Heart right ventricle (tissue), 16 donors: ENCODE results near the gene UBR7. TPM values are rescaled to one million over a fixed set of nuclear protein-coding genes. Genes with fewer than 3 reads are reported as not detected.
A peak's percentile ranks its signal among the peaks of the same experiment; 100 is the strongest.

Experiments used
- ATAC-seq, 8 donors: fragments of 200-7000 bp; cut with Tn5 transposase; one replicate each; pipeline ENCODE4 v1.9.1; 2020; ENCODE audit warnings: mild to moderate bottlenecking in 8 of 8, moderate library complexity in 8 of 8, moderate number of reproducible peaks in 1 of 8
- DNase-seq, 2 donors: peaks; one replicate each; pipeline ENCODE4 v3.0.0-alpha.2; 2020
- H3K27ac ChIP-seq, 10 donors: fragments of 200-600 bp; sonication (generic) in 2 of 10; one replicate each; pipeline versions ENCODE4 v1.5.0 to v1.8.0; 2020 to 2022; ENCODE audit warnings: mild to moderate bottlenecking in 3 of 10
- H3K27me3 ChIP-seq, 7 donors: fragments of 200-600 bp; one replicate each; pipeline ENCODE4 v1.8.0; 2021 to 2022; ENCODE audit warnings: mild to moderate bottlenecking in 2 of 7
- H3K36me3 ChIP-seq, 9 donors: fragments of 200-600 bp; sonication (generic) in 1 of 9; one replicate each; pipeline versions ENCODE4 v1.5.0 to v1.8.0; 2020 to 2022; ENCODE audit warnings: mild to moderate bottlenecking in 2 of 9
- H3K4me1 ChIP-seq, 9 donors: fragments of 200-600 bp; sonication (generic) in 1 of 9; one replicate each; pipeline versions ENCODE4 v1.5.0 to v1.8.0; 2020 to 2022; ENCODE audit warnings: mild to moderate bottlenecking in 4 of 9
- H3K4me3 ChIP-seq, 10 donors: fragments of 200-600 bp; sonication (generic) in 2 of 10; one replicate each; pipeline versions ENCODE4 v1.5.0 to v1.8.0; 2020 to 2022; ENCODE audit warnings: mild to moderate bottlenecking in 7 of 10, moderate library complexity in 2 of 10
- H3K9me3 ChIP-seq, 11 donors: fragments of 200-600 bp in 10 of 11; sonication (generic) in 2 of 11; one replicate each; pipeline versions ENCODE4 v1.5.0 to v1.8.0; 2013 to 2022; ENCODE audit warnings: mild to moderate bottlenecking in 2 of 11, control low read depth in 1 of 11, moderate library complexity in 1 of 11
- CTCF ChIP-seq, 9 donors: fragments of 200-600 bp; sonication (generic) in 2 of 9; IDR thresholded peaks; one replicate each; pipeline versions ENCODE4 v1.5.0 to v1.8.0; 2021 to 2022; ENCODE audit warnings: antibody characterized with exemption in 9 of 9, mild to moderate bottlenecking in 5 of 9, moderate library complexity in 1 of 9
- WGBS, 2 donors: extraction: QIAGEN DNeasy Blood & Tissue Kit; methylation state at CpG; one replicate each; pipeline ENCODE4 v1.1.7; 2013; ENCODE audit warnings: inconsistent platforms in 1 of 2; 5-methylcytosine and 5-hydroxymethylcytosine counted together
- intact Hi-C, 10 donors: fragments of 100-400 bp; cut with DNase I; formaldehyde crosslinking; loops; one replicate each; pipeline versions ENCODE4 v1.11.1 to v1.14.2; 2022
- polyA plus RNA-seq, 2 donors: library from polyadenylated mRNA; stranded (reverse); fragments of 200-250 nt; gene quantifications; one replicate each; pipeline ENCODE4 v1.2.3, GENCODE V29; 2013
- total RNA-seq, 10 donors: library from RNA; stranded (reverse); fragmentation: NEBNext Ultra II Directional in 3 of 10; extraction: Animal tissue kit (Norgen Biotek cat#: 25700) in 3 of 10; gene quantifications; one replicate each; pipeline versions ENCODE4 v1.2.1 to v1.2.4, GENCODE V29; 2021 to 2023
- donor health status: Arrhythmogenic right ventricular cardiomyopathy.
- donor health status: ischemic (EF 13 %, LVEDD 7.1; RV severe dilation, severe dysfunction).
- donor health status: healthy with polysubstance abuse.
- donor health status: DM: no; HTN: yes; CAD: no.
- donor health status: DM: no; HTN: no; CAD: no.
- donor health status: ischemic (EF 25% LVEDD 6.9; RV normal size, moderate dysfunction).
- donor health status: ischemic (EF 25% LVEDD 5.7; RV mildly dilated, moderate dysfunction).
- donor health status: healthy.
- donor health status: DM: yes; HTN: yes; CAD: no.
- donor health status: Ischemic cardiomyopathy.
- donor health status: ischemic (EF 35%, LVEDD 5.7; RV mildly dilated, moderate dysfunction).
- donor health status: nonischemic (EF 11% LVEDD 7.7; RV severe dilation, severe dysfunction).
- donor health status: DM: yes; HTN: yes; CAD: no.
- donor health status: PGD.
- donor health status: ischemic (EF 29% LVEDD 5.4; RV normal size, mild dysfunction).
- donor health status: nonischemic (EF 23%, LVEDD 6.1; RV moderate dilation, normal function).

The UBR7 gene
- total and polyA plus RNA-seq, 12 donors = 7.8 to 28.3 (median 21.1) TPM

- Histone ChIP-seq H3K27ac (no peak overlapping the region), H3K27me3 (no peaks in the 10 kb centered on the region), H3K4me3 (no peak overlapping the region), H3K36me3 (peaks cover 0 to 31% (median 11%) of the 10 kb centered on the region in 9 donors), H3K4me1 (peaks cover 0 to 21% (median 12%) of the 10 kb centered on the region in 9 donors), H3K9me3 (no peaks in the 10 kb centered on the region)
- TF ChIP-seq CTCF (IDR thresholded peaks at IDR 0.05) = no peak
- intact Hi-C loops = no loop called here
- no peak for ATAC-seq
- DNase-seq = no peak
- WGBS, 2 donors = 79 to 84% methylated on average over 6 of the region's 6 CpGs
Observed at GRCh38 chr14:93266127-93266526, 59.1 kb downstream of the UBR7 start.

GRCh38 chr14:93267149-93267711 lies 60.2 kb downstream of the UBR7 start:
- H3K9me3 ChIP-seq = no peaks in the 10 kb centered on the region
- H3K4me1 ChIP-seq = peaks cover 0 to 31% (median 13%) of the 10 kb centered on the region in 9 donors
- intact Hi-C loops = no loop called here
- ATAC-seq (no peak), DNase-seq (no peak)
- no peaks in the 10 kb centered on the region for H3K27me3 ChIP-seq
- peaks cover 0 to 20% (median 11%) of the 10 kb centered on the region in 9 donors for H3K36me3 ChIP-seq
- 85 to 88% methylated on average over 3 of the region's 3 CpGs for WGBS, 2 donors
- no peak overlapping the region for H3K27ac ChIP-seq
- no peak for TF ChIP-seq CTCF (IDR thresholded peaks at IDR 0.05)
- H3K4me3 ChIP-seq = no peak overlapping the region

- DNase-seq (no peak), ATAC-seq (no peak)
- Histone ChIP-seq H3K9me3 (no peaks in the 10 kb centered on the region), H3K27me3 (no peaks in the 10 kb centered on the region), H3K27ac (no peak overlapping the region), H3K4me3 (no peak overlapping the region), H3K4me1 (peaks cover 0 to 31% (median 13%) of the 10 kb centered on the region in 9 donors), H3K36me3 (peaks cover 0 to 9% (median 4%) of the 10 kb centered on the region in 9 donors)
- no peak for TF ChIP-seq CTCF (IDR thresholded peaks at IDR 0.05)
- intact Hi-C loops = no loop called here
- WGBS, 2 donors = 92 to 100% methylated on average over 1 of the region's 1 CpG
Observed at GRCh38 chr14:93268406-93268805, 61.4 kb downstream of the UBR7 start.

- Histone ChIP-seq H3K4me1 (peaks cover 0 to 31% (median 13%) of the 10 kb centered on the region in 9 donors), H3K9me3 (no peaks in the 10 kb centered on the region), H3K27me3 (no peaks in the 10 kb centered on the region), H3K27ac (no peak overlapping the region), H3K36me3 (peaks cover 0 to 12% (median 0%) of the 10 kb centered on the region in 9 donors), H3K4me3 (no peak overlapping the region)
- TF ChIP-seq CTCF (IDR thresholded peaks at IDR 0.05) = no peak
- DNase-seq (no peak), ATAC-seq (peak in 4 of 8 donors; percentile 33 to 74 (median 66))
- intact Hi-C loops = no loop called here
- WGBS, 2 donors = 81 to 83% methylated on average over 10 of the region's 10 CpGs
Observed at GRCh38 chr14:93269341-93270068, 62.4 kb downstream of the UBR7 start.
